WTC11 (cell line): ENCODE results near the gene CBFA2T3. TPM values are rescaled to one million over a fixed set of nuclear protein-coding genes. Genes with fewer than 3 reads are reported as not detected.

Experiments used
- ATAC-seq: fragments of 200-7000 bp; cut with Tn5 transposase; 2 replicates; pipeline ENCODE4 v1.10.0; 2021; ENCODE audit warnings: mild to moderate bottlenecking, moderate library complexity
- CTCF ChIA-PET: fragments of 300-600 bp; sonication (Branson Sonifier 250); formaldehyde crosslinking; loops from one replicate; lab custom pipeline; 2021; ENCODE audit warnings: antibody characterized with exemption; lab: Charles Lee
- POLR2A ChIA-PET: fragments of 350-600 bp; sonication (Branson Sonifier 250); formaldehyde crosslinking; loops from one replicate; lab custom pipeline; 2021; ENCODE audit warnings: antibody characterized with exemption; lab: Charles Lee
- DNase-seq: peaks from one replicate; pipeline ENCODE4 v3.0.0; 2021; ENCODE audit warnings: low spot score
- H3K27ac Mint-ChIP-seq: 2 replicates; pipeline ENCODE4 v1.8.0; 2021; ENCODE audit warnings: mixed read lengths
- H3K27me3 Mint-ChIP-seq: 2 replicates; pipeline ENCODE4 v1.8.0; 2021; ENCODE audit warnings: low read depth, mild to moderate bottlenecking, moderate library complexity, mixed read lengths
- H3K36me3 Mint-ChIP-seq: 2 replicates; pipeline ENCODE4 v1.8.0; 2021; ENCODE audit warnings: mixed read lengths
- H3K4me1 Mint-ChIP-seq: 2 replicates; pipeline ENCODE4 v1.8.0; 2022; ENCODE audit warnings: mixed read lengths
- H3K4me3 Mint-ChIP-seq: 2 replicates; pipeline ENCODE4 v1.8.0; 2021; ENCODE audit warnings: mild to moderate bottlenecking, moderate library complexity, mixed read lengths
- H3K9me3 Mint-ChIP-seq: 2 replicates; pipeline ENCODE4 v1.8.0; 2021; ENCODE audit warnings: mixed read lengths
- CREM ChIP-seq: sonication (generic); formaldehyde crosslinking; IDR thresholded peaks from 2 replicates; pipeline ENCODE4 v1.8.1; 2022; ENCODE audit warnings: mild to moderate bottlenecking, missing genetic modification reagents, moderate library complexity
- CTCF ChIP-seq: fragments of 200-600 bp; IDR thresholded peaks from 2 replicates; pipeline ENCODE4 v1.8.0; 2022; ENCODE audit warnings: antibody characterized with exemption
- E2F4 ChIP-seq: sonication (generic); formaldehyde crosslinking; IDR thresholded peaks from 2 replicates; pipeline ENCODE4 v1.8.1; 2022; ENCODE audit warnings: low read depth, mild to moderate bottlenecking, moderate library complexity, missing genetic modification reagents, borderline replicate concordance
- HMGXB4 ChIP-seq: sonication (generic); formaldehyde crosslinking; IDR thresholded peaks from 2 replicates; pipeline ENCODE4 v1.8.1; 2023; ENCODE audit warnings: mild to moderate bottlenecking, moderate library complexity, missing genetic modification reagents
- IRF2 ChIP-seq: sonication (generic); formaldehyde crosslinking; IDR thresholded peaks from 2 replicates; pipeline ENCODE4 v1.8.0; 2022; ENCODE audit warnings: low read depth, missing genetic modification reagents, borderline replicate concordance
- KAT7 ChIP-seq: sonication (generic); formaldehyde crosslinking; IDR thresholded peaks from 2 replicates; pipeline ENCODE4 v1.8.1; 2023; ENCODE audit warnings: missing genetic modification reagents, mild to moderate bottlenecking, borderline replicate concordance
- MXD4 ChIP-seq: fragments of 250-450 bp; sonication (Bioruptor Pico); IDR thresholded peaks from 2 replicates; pipeline ENCODE4 v1.8.0; 2021; ENCODE audit warnings: mild to moderate bottlenecking, moderate library complexity, borderline replicate concordance
- NFYB ChIP-seq: sonication (generic); formaldehyde crosslinking; conservative IDR thresholded peaks from 2 replicates; pipeline ENCODE4 v1.8.0; 2022; ENCODE audit warnings: low read depth, missing genetic modification reagents
- PREB ChIP-seq: sonication (generic); formaldehyde crosslinking; IDR thresholded peaks from 2 replicates; pipeline ENCODE4 v1.8.1; 2022; ENCODE audit warnings: mild to moderate bottlenecking, missing genetic modification reagents, moderate library complexity, borderline replicate concordance
- PRRX2 ChIP-seq: fragments of 250-450 bp; sonication (Bioruptor Pico); IDR thresholded peaks from 2 replicates; pipeline ENCODE4 v1.8.0; 2021; ENCODE audit warnings: mild to moderate bottlenecking
- SMAD3 ChIP-seq: sonication (generic); formaldehyde crosslinking; IDR thresholded peaks from 2 replicates; pipeline ENCODE4 v1.8.0; 2022; ENCODE audit warnings: missing genetic modification reagents, mild to moderate bottlenecking, borderline replicate concordance
- SOX15 ChIP-seq: fragments of 250-450 bp; sonication (Bioruptor Pico); IDR thresholded peaks from 2 replicates; pipeline ENCODE4 v1.9.0; 2021; ENCODE audit warnings: mild to moderate bottlenecking
- SP1 ChIP-seq: sonication (generic); formaldehyde crosslinking; conservative IDR thresholded peaks from 2 replicates; pipeline ENCODE4 v1.8.1; 2022; ENCODE audit warnings: missing genetic modification reagents
- TEAD4 ChIP-seq: sonication (generic); formaldehyde crosslinking; IDR thresholded peaks from 2 replicates; pipeline ENCODE4 v1.8.0; 2022; ENCODE audit warnings: mild to moderate bottlenecking, missing genetic modification reagents
- ZBTB43 ChIP-seq: sonication (generic); formaldehyde crosslinking; IDR thresholded peaks from 2 replicates; pipeline ENCODE4 v1.8.1; 2023; ENCODE audit warnings: mild to moderate bottlenecking, missing genetic modification reagents
- ZNF232 ChIP-seq: sonication (generic); formaldehyde crosslinking; IDR thresholded peaks from 2 replicates; pipeline ENCODE4 v1.8.0; 2022; ENCODE audit warnings: mild to moderate bottlenecking, missing genetic modification reagents
- ZNF263 ChIP-seq: sonication (generic); formaldehyde crosslinking; IDR thresholded peaks from 2 replicates; pipeline ENCODE4 v1.8.1; 2022; ENCODE audit warnings: low read depth, mild to moderate bottlenecking, moderate library complexity, missing genetic modification reagents
- ZNF532 ChIP-seq: fragments of 250-450 bp; sonication (Bioruptor Pico); IDR thresholded peaks from 2 replicates; pipeline ENCODE4 v1.9.0; 2021; ENCODE audit warnings: mild to moderate bottlenecking, borderline replicate concordance
- ZNF671 ChIP-seq: fragments of 250-450 bp; sonication (Bioruptor Pico); IDR thresholded peaks from 2 replicates; pipeline ENCODE4 v1.8.0; 2021; ENCODE audit warnings: mild to moderate bottlenecking
- total RNA-seq: library from RNA; stranded (reverse); gene quantifications from 3 replicates; pipeline ENCODE4 v1.2.3, GENCODE V29; 2021

The CBFA2T3 gene
- total RNA-seq, 1 experiment from 2014 or later, result 2.6 TPM

GRCh38 chr16:88931373-88931900 lies 45.6 kb downstream of the CBFA2T3 start:
- H3K4me3 Mint-ChIP-seq, result no peak overlapping the region
- H3K4me1 Mint-ChIP-seq, result peaks cover 4% of the 10 kb centered on the region
- no peaks in the 10 kb centered on the region for H3K27me3 Mint-ChIP-seq
- DNase-seq, result no peak
- no peak for ATAC-seq
- H3K9me3 Mint-ChIP-seq, result peaks cover 7% of the 10 kb centered on the region
- H3K36me3 Mint-ChIP-seq, result no peaks in the 10 kb centered on the region
- POLR2A ChIA-PET, result no interaction called here
- no peak for TF ChIP-seq ZNF232 (CRISPR knock-in tag)
- no peak for TF ChIP-seq NFYB (CRISPR knock-in tag)
- TF ChIP-seq SP1 (CRISPR knock-in tag), result no peak
- TF ChIP-seq SOX15 (CRISPR knock-in tag), result no peak
- no peak overlapping the region for H3K27ac Mint-ChIP-seq
- CTCF ChIA-PET, result interaction anchor here (0.8 kb wide), 1 partner anchor 119 kb away, joined by 3 read pairs; no protein-coding TSS in a partner anchor

- TF ChIP-seq SMAD3 (CRISPR knock-in tag), result no peak
- Mint-ChIP-seq H3K36me3 (no peaks in the 10 kb centered on the region), H3K9me3 (peaks cover 7% of the 10 kb centered on the region), H3K27ac (no peak overlapping the region), H3K27me3 (no peaks in the 10 kb centered on the region), H3K4me3 (no peak overlapping the region), H3K4me1 (peaks cover 8% of the 10 kb centered on the region)
- DNase-seq (no peak), ATAC-seq (no peak)
- POLR2A ChIA-PET, result no interaction called here
- CTCF ChIA-PET, result interaction anchor here (0.8 to 1.6 kb wide), 2 partner anchors 118 to 237 kb away, joined by 3 to 5 read pairs; no protein-coding TSS in a partner anchor
These were observed 46.3 kb downstream of the CBFA2T3 start for GRCh38 chr16:88930716-88931115.

- POLR2A ChIA-PET, result no interaction called here
- Mint-ChIP-seq H3K27ac (no peak overlapping the region), H3K4me3 (no peak overlapping the region), H3K27me3 (no peaks in the 10 kb centered on the region), H3K36me3 (no peaks in the 10 kb centered on the region), H3K4me1 (peaks cover 13% of the 10 kb centered on the region), H3K9me3 (peaks cover 7% of the 10 kb centered on the region)
- ATAC-seq (no peak), DNase-seq (no peak)
- CTCF ChIA-PET, result interaction anchor here (0.5 to 1.6 kb wide), 3 partner anchors 12 to 457 kb away, joined by 3 to 5 read pairs (median 3); no protein-coding TSS in a partner anchor
- TF ChIP-seq ZBTB43 (CRISPR knock-in tag) (no peak), MXD4 (no peak), PRRX2 (CRISPR knock-in tag) (no peak), CREM (CRISPR knock-in tag) (no peak), KAT7 (no peak), HMGXB4 (no peak), PREB (CRISPR knock-in tag) (no peak), IRF2 (CRISPR knock-in tag) (no peak), TEAD4 (CRISPR knock-in tag) (no peak), E2F4 (CRISPR knock-in tag) (no peak), ZNF532 (no peak), ZNF263 (no peak), CTCF (no peak), ZNF671 (CRISPR knock-in tag) (no peak)
These were observed 47.9 kb downstream of the CBFA2T3 start for GRCh38 chr16:88929091-88929445.
